ENCODE measurements around the gene HM13.
A peak's percentile ranks its signal among the peaks of the same experiment; 100 is the strongest.
"Not testable (repeated sequence)": the region's sequence is repeated elsewhere in the genome, so short reads cannot be mapped to it uniquely, and the experiment has no call there.

The HM13 gene

GRCh38 chr20:31517373-31517772, 3.1 kb downstream of the HM13 start:
- no peaks in the 10 kb centered on the region for H3K27me3 ChIP-seq (ENCODE audit: insufficient read depth, low read length, poor library complexity)
- H2BK120ac ChIP-seq (ENCODE audit: low read depth, low read length) = no peak overlapping the region
- H4K5ac ChIP-seq (ENCODE audit: low read length) = no peak overlapping the region
- no peak overlapping the region for H2AK5ac ChIP-seq (ENCODE audit: low read length)
- no peak overlapping the region for H3K27ac ChIP-seq (ENCODE audit: low read depth, low read length)
- H3K79me1 ChIP-seq (ENCODE audit: low read length) = peaks cover 35% of the 10 kb centered on the region
- H3K4ac ChIP-seq (ENCODE audit: low read depth, low read length) = no peak overlapping the region
- no peak overlapping the region for H3K18ac ChIP-seq (ENCODE audit: low read length)
- no peak overlapping the region for H3K4me3 ChIP-seq (ENCODE audit: low read length)
- H3K36me3 ChIP-seq (ENCODE audit: control insufficient read depth, insufficient read depth, low read length) = peaks cover 3% of the 10 kb centered on the region
- no peak overlapping the region for H2BK5ac ChIP-seq (ENCODE audit: low read length)
- no peak overlapping the region for H4K8ac ChIP-seq (ENCODE audit: low read depth, low read length)
- peaks cover 35% of the 10 kb centered on the region for H3K79me2 ChIP-seq (ENCODE audit: control insufficient read depth, insufficient read depth, low read length)
- H2BK15ac ChIP-seq (replicated peaks; ENCODE audit: low read depth) = no peak overlapping the region
- no peak overlapping the region for H3K56ac ChIP-seq (ENCODE audit: low read length)
- peak; percentile 86 for DNase-seq
- no peak overlapping the region for H3K23ac ChIP-seq (ENCODE audit: low read length)
- H3K4me2 ChIP-seq (ENCODE audit: low read length) = no peak overlapping the region
- no CpG with 5 or more reads among the region's 4 CpGs for WGBS (ENCODE audit: extremely low coverage, insufficient coverage, low lambda C conversion rate)
- H3K9ac ChIP-seq (ENCODE audit: low read length) = no peak overlapping the region
- peaks cover 10% of the 10 kb centered on the region for H3K4me1 ChIP-seq (ENCODE audit: control insufficient read depth, low read depth, low read length)

GRCh38 chr20:31521267-31521666, 7.0 kb downstream of the HM13 start:
- H3K18ac ChIP-seq (ENCODE audit: low read length) = not testable (repeated sequence)
- WGBS (ENCODE audit: extremely low coverage, insufficient coverage, low lambda C conversion rate) = no CpG with 5 or more reads among the region's 7 CpGs

GRCh38 chr20:31522731-31523130, 8.5 kb downstream of the HM13 start:
- DNase-seq = no peak
- H3K27ac ChIP-seq (ENCODE audit: low read depth, low read length) = no peak overlapping the region
- no peak overlapping the region for H3K18ac ChIP-seq (ENCODE audit: low read length)
- H3K36me3 ChIP-seq (ENCODE audit: control insufficient read depth, insufficient read depth, low read length) = peaks cover 1% of the 10 kb centered on the region
- no peak overlapping the region for H4K8ac ChIP-seq (ENCODE audit: low read depth, low read length)
- H3K4me3 ChIP-seq (ENCODE audit: low read length) = no peak overlapping the region
- no peak overlapping the region for H3K4ac ChIP-seq (ENCODE audit: low read depth, low read length)
- no peak overlapping the region for H2AK5ac ChIP-seq (ENCODE audit: low read length)
- WGBS (ENCODE audit: extremely low coverage, insufficient coverage, low lambda C conversion rate) = no CpG with 5 or more reads among the region's 6 CpGs
- H2BK120ac ChIP-seq (ENCODE audit: low read depth, low read length) = no peak overlapping the region
- H3K27me3 ChIP-seq (ENCODE audit: insufficient read depth, low read length, poor library complexity) = no peaks in the 10 kb centered on the region
- no peak overlapping the region for H3K56ac ChIP-seq (ENCODE audit: low read length)
- no peak overlapping the region for H3K9ac ChIP-seq (ENCODE audit: low read length)
- peaks cover 14% of the 10 kb centered on the region for H3K79me1 ChIP-seq (ENCODE audit: low read length)
- no peak overlapping the region for H3K23ac ChIP-seq (ENCODE audit: low read length)
- H2BK5ac ChIP-seq (ENCODE audit: low read length) = no peak overlapping the region
- no peak overlapping the region for H2BK15ac ChIP-seq (replicated peaks; ENCODE audit: low read depth)
- H3K79me2 ChIP-seq (ENCODE audit: control insufficient read depth, insufficient read depth, low read length) = peaks cover 9% of the 10 kb centered on the region
- no peak overlapping the region for H4K5ac ChIP-seq (ENCODE audit: low read length)
- no peak overlapping the region for H3K4me2 ChIP-seq (ENCODE audit: low read length)
- H3K4me1 ChIP-seq (ENCODE audit: control insufficient read depth, low read depth, low read length) = no peaks in the 10 kb centered on the region

More at GRCh38 chr20:31521267-31521666, 7.0 kb downstream of the HM13 start:
- H2BK15ac ChIP-seq (replicated peaks; ENCODE audit: low read depth); H3K4ac ChIP-seq (ENCODE audit: low read depth, low read length); H3K36me3 ChIP-seq (ENCODE audit: control insufficient read depth, insufficient read depth, low read length); H3K4me2 ChIP-seq (ENCODE audit: low read length); H3K4me3 ChIP-seq (ENCODE audit: low read length); H4K5ac ChIP-seq (ENCODE audit: low read length); H3K27me3 ChIP-seq (ENCODE audit: insufficient read depth, low read length, poor library complexity); H2AK5ac ChIP-seq (ENCODE audit: low read length); H2BK5ac ChIP-seq (ENCODE audit: low read length); H2BK120ac ChIP-seq (ENCODE audit: low read depth, low read length); H3K56ac ChIP-seq (ENCODE audit: low read length); H4K8ac ChIP-seq (ENCODE audit: low read depth, low read length); H3K23ac ChIP-seq (ENCODE audit: low read length); H3K27ac ChIP-seq (ENCODE audit: low read depth, low read length); DNase-seq; H3K9ac ChIP-seq (ENCODE audit: low read length); H3K4me1 ChIP-seq (ENCODE audit: control insufficient read depth, low read depth, low read length): not testable (repeated sequence)
- Histone ChIP-seq H3K79me1 (ENCODE audit: low read length) (peaks cover 25% of the 10 kb centered on the region), H3K79me2 (ENCODE audit: control insufficient read depth, insufficient read depth, low read length) (peaks cover 22% of the 10 kb centered on the region)

- Histone ChIP-seq H3K4me3 (ENCODE audit: low read length) (no peak overlapping the region), H3K79me2 (ENCODE audit: control insufficient read depth, insufficient read depth, low read length) (peaks cover 9% of the 10 kb centered on the region), H3K27me3 (ENCODE audit: insufficient read depth, low read length, poor library complexity) (no peaks in the 10 kb centered on the region), H2BK5ac (ENCODE audit: low read length) (no peak overlapping the region), H2BK15ac (replicated peaks; ENCODE audit: low read depth) (no peak overlapping the region), H2BK120ac (ENCODE audit: low read depth, low read length) (no peak overlapping the region), H3K4me1 (ENCODE audit: control insufficient read depth, low read depth, low read length) (no peaks in the 10 kb centered on the region), H4K8ac (ENCODE audit: low read depth, low read length) (no peak overlapping the region), H3K79me1 (ENCODE audit: low read length) (peaks cover 14% of the 10 kb centered on the region), H3K18ac (ENCODE audit: low read length) (no peak overlapping the region), H3K23ac (ENCODE audit: low read length) (no peak overlapping the region), H3K4ac (ENCODE audit: low read depth, low read length) (no peak overlapping the region), H3K9ac (ENCODE audit: low read length) (no peak overlapping the region), H4K5ac (ENCODE audit: low read length) (no peak overlapping the region), H3K56ac (ENCODE audit: low read length) (no peak overlapping the region), H3K27ac (ENCODE audit: low read depth, low read length) (no peak overlapping the region), H2AK5ac (ENCODE audit: low read length) (no peak overlapping the region), H3K36me3 (ENCODE audit: control insufficient read depth, insufficient read depth, low read length) (peaks cover 1% of the 10 kb centered on the region), H3K4me2 (ENCODE audit: low read length) (no peak overlapping the region)
- WGBS (ENCODE audit: extremely low coverage, insufficient coverage, low lambda C conversion rate) = no CpG with 5 or more reads among the region's 8 CpGs
- no peak for DNase-seq
Measured at GRCh38 chr20:31523361-31524283, 9.4 kb downstream of the HM13 start.

- WGBS (ENCODE audit: extremely low coverage, insufficient coverage, low lambda C conversion rate) = no CpG with 5 or more reads among the region's 6 CpGs
- H3K36me3 ChIP-seq (ENCODE audit: control insufficient read depth, insufficient read depth, low read length) = peaks cover 3% of the 10 kb centered on the region
Measured at GRCh38 chr20:31527266-31527665, 13.0 kb downstream of the HM13 start.

More at GRCh38 chr20:31527266-31527665, 13.0 kb downstream of the HM13 start:
- H3K23ac ChIP-seq (ENCODE audit: low read length) = no peak overlapping the region
- H4K5ac ChIP-seq (ENCODE audit: low read length) = no peak overlapping the region
- no peaks in the 10 kb centered on the region for H3K4me1 ChIP-seq (ENCODE audit: control insufficient read depth, low read depth, low read length)
- no peak overlapping the region for H2BK5ac ChIP-seq (ENCODE audit: low read length)
- no peak overlapping the region for H2AK5ac ChIP-seq (ENCODE audit: low read length)
- H3K4me2 ChIP-seq (ENCODE audit: low read length) = no peak overlapping the region
- H3K9ac ChIP-seq (ENCODE audit: low read length) = no peak overlapping the region
- H3K4me3 ChIP-seq (ENCODE audit: low read length) = no peak overlapping the region
- no peaks in the 10 kb centered on the region for H3K27me3 ChIP-seq (ENCODE audit: insufficient read depth, low read length, poor library complexity)
- no peak overlapping the region for H3K4ac ChIP-seq (ENCODE audit: low read depth, low read length)
- no peak for DNase-seq
- H3K18ac ChIP-seq (ENCODE audit: low read length) = no peak overlapping the region
- H3K27ac ChIP-seq (ENCODE audit: low read depth, low read length) = no peak overlapping the region
- peaks cover 4% of the 10 kb centered on the region for H3K79me2 ChIP-seq (ENCODE audit: control insufficient read depth, insufficient read depth, low read length)
- H3K79me1 ChIP-seq (ENCODE audit: low read length) = peaks cover 5% of the 10 kb centered on the region
- no peak overlapping the region for H3K56ac ChIP-seq (ENCODE audit: low read length)
- H2BK120ac ChIP-seq (ENCODE audit: low read depth, low read length) = no peak overlapping the region
- no peak overlapping the region for H4K8ac ChIP-seq (ENCODE audit: low read depth, low read length)
- H2BK15ac ChIP-seq (replicated peaks; ENCODE audit: low read depth) = no peak overlapping the region

Data from mesendoderm (in vitro differentiated cells).